T-helper 17 cell (primary cell): Measurements from ENCODE around the gene NKX1-1. TPM values are rescaled to one million over a fixed set of nuclear protein-coding genes. Genes with fewer than 3 reads are reported as not detected.
"Not testable (repeated sequence)": the region's sequence is repeated elsewhere in the genome, so short reads cannot be mapped to it uniquely, and the experiment has no call there.

Experiments
- ATAC-seq: fragments of 150-1000 bp; cut with Tn5 transposase; 2 replicates; pipeline ENCODE4 v1.10.0; 2021; ENCODE audit warnings: mild to moderate bottlenecking, moderate library complexity
- DNase-seq, 3 donors: peaks; one replicate each; pipeline versions ENCODE4 v3.0.0 to v3.0.0-alpha.2; 2020 to 2021
- H3K9me3 ChIP-seq: one replicate; pipeline ENCODE4 v1.7.0; 2013; ENCODE audit warnings: low read length, mild to moderate bottlenecking; ENCODE audit not compliant: control insufficient read depth, poor library complexity, severe bottlenecking
- H3K27ac Mint-ChIP-seq: one replicate; pipeline ENCODE4 v1.8.0; 2022; ENCODE audit warnings: mild to moderate bottlenecking, moderate library complexity, mixed read lengths
- H3K27me3 Mint-ChIP-seq: one replicate; pipeline ENCODE4 v1.8.0; 2022; ENCODE audit warnings: mixed read lengths
- H3K36me3 Mint-ChIP-seq: one replicate; pipeline ENCODE4 v1.8.0; 2022; ENCODE audit warnings: low read depth, mixed read lengths
- H3K4me1 Mint-ChIP-seq: one replicate; pipeline ENCODE4 v1.8.0; 2022; ENCODE audit warnings: mild to moderate bottlenecking, mixed read lengths
- H3K4me3 Mint-ChIP-seq: one replicate; pipeline ENCODE4 v1.8.0; 2022; ENCODE audit warnings: mild to moderate bottlenecking, moderate library complexity, mixed read lengths
- total RNA-seq, 4 donors: library from RNA in 2 of 4; stranded (reverse) in 2 of 4; gene quantifications; one replicate each; pipeline ENCODE4 v1.2.3 and lab custom pipeline; 2022 to 2026

NKX1-1 gene
- total RNA-seq, 2 donors from 2014 or later = not detected

DNA sequence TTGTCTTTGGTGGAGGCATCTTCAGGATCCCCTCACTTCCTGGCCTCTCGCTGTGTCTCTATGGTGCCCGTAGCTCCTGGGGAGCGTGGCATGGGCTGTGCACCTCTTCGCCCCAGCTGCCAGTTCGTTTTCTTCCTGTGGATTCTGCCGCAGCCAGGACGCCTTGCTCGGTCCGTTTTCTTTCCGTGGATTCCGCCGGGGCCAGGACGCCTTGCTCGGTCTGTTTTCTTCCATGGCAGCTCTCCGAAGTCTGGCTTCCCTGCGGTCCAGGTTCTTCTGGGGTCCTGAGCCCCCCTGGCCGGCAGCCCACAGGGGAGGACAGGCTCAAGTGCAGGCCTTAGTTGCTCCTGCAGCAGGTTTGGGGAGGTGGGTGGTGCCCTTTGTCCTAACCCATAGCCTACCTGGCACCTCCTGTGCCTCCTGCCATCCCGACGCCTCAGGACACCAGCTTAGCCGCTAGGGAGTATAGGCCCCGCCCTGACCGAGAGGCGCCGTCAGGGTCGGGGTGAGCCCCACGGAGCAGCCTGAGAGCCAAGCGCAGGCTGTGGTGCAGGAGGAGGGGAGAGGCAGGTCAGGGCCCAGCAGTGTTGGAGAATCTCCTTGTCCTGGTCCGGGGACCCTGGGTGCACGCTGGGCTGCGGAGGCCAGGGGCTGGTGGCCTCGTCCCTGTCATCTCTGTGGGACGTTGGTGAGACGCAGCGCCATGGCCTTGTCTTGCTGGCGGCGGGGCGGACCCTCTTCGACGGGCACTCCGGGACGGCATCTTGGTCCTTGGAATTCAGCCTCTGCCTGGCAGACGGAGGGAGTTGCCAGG is 32.1 kb downstream of the NKX1-1 start:
- H3K9me3 ChIP-seq = no peaks in the 10 kb centered on the region
- Mint-ChIP-seq H3K27ac (no peak overlapping the region), H3K27me3 (no peaks in the 10 kb centered on the region), H3K4me3 (no peak overlapping the region), H3K4me1 (peaks cover 2% of the 10 kb centered on the region), H3K36me3 (peaks cover 8% of the 10 kb centered on the region)
- DNase-seq (peak in 1 of 3 donors; percentile 6), ATAC-seq (no peak)

DNA sequence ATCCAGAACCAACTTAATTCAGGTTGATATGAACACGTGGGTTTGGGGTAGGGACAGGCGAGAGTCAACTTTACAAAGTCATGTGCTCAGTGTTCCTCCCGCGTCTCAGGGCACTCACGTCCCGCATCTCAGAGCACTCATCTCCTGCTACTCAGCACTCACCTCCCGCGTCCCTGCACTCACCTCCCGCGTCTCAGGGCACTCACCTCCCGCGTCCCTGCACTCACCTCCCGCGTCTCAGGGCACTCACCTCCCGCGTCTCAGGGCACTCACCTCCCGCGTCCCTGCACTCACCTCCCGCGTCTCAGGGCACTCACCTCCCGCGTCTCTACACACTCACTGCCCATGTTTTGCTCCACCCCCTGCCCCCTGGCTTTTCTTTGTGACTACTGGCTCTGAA is 33.7 kb downstream of the NKX1-1 start:
- H3K36me3 Mint-ChIP-seq, H3K4me3 Mint-ChIP-seq, H3K4me1 Mint-ChIP-seq, DNase-seq, ATAC-seq, H3K9me3 ChIP-seq, H3K27me3 Mint-ChIP-seq: not testable (repeated sequence)
- peak overlapping the region; percentile 21 for H3K27ac Mint-ChIP-seq

DNA sequence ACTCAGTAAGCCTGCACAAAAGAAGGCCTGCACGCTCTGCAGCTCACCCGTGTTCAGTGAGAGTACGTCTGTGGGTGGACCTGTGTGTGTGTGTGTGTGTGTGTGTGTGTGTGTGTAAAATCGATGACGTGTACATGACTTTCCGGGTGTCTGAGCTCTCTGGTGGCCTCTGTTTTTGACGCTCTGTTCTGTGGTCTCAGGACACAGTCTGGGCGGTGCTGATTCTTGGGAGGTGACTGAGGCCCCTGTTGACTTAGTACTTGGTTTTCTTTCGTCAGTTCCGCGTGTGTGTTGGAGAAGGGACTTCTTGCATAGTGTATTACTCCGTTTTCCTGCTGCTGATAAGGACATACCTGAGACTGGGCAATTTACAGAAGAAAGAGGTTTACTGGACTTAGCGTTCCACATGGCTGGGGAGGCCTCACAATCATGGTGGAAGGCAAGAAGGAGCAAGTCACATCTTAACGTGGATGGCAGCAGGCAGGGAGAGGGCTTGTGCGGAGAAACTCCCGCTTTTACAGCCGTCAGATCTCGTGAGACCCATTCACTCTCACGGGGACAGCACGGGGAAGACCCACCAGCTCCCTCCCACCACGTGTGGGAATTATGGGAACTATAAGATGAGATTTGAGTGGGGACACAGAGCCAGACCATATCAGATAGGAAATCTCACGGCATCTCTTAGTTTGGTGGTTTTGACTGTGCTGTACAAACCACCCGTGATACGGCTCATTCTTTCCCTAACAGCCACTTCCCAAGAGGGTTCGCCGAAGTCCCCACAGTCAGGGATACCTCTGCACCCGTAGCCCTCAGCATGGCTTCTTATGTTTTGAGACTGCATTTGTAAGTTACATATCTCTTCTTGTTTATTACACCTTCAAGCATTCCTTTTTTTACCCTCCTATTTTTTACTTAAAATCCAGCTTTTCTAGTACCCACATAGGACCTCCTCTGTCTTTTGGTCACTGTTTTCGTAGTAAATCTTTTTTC is 34.8 kb downstream of the NKX1-1 start:
- Mint-ChIP-seq H3K27me3 (no peaks in the 10 kb centered on the region), H3K4me3 (no peak overlapping the region), H3K36me3 (peaks cover 8% of the 10 kb centered on the region), H3K27ac (peak overlapping the region; percentile 21), H3K4me1 (peaks cover 2% of the 10 kb centered on the region)
- DNase-seq (no peak), ATAC-seq (no peak)
- no peaks in the 10 kb centered on the region for H3K9me3 ChIP-seq

DNA sequence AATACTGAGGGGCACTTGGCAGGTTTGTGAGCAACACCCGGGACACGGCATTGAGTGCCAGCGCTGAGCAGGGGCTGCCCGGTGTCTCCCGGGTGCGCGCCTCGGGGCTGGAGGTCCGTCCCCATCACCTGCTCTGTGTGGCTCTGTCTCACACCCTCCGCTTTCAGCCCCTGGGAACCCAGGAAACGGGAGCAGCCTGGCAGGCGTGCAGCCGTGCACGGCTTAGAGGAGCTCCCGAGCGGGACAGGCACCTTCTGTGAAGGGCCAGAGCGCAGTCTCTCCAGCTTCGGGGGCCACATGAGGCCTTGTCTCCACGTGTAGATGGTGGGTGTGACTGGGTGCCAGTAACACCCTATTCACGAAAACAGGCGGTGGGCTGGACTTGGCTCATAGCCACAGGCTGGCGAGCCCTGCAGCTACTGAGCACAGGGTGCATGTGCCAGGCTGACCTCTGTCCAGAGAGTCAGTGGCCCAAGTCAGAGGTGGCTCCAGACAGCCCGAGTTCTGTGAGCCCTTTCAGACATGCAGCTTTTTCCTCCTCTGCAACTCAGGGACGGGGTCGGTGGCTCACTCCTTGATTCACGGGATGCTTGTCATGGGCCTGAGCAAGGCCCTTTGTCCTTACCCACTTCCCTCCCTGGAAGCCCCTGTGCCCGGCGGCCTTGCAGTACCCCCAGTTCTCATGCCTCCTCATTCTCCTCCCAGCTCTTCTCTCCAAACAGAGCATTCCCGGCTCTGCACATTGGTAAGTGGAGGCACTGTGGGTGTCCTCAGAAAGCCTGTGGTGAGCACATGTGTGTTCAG is 35.7 kb downstream of the NKX1-1 start:
- peaks cover 8% of the 10 kb centered on the region for H3K36me3 Mint-ChIP-seq
- H3K27me3 Mint-ChIP-seq = no peaks in the 10 kb centered on the region
- peaks cover 2% of the 10 kb centered on the region for H3K4me1 Mint-ChIP-seq
- H3K27ac Mint-ChIP-seq = no peak overlapping the region
- DNase-seq = peak in 1 of 3 donors; percentile 5
- H3K9me3 ChIP-seq = no peaks in the 10 kb centered on the region
- ATAC-seq = no peak
- no peak overlapping the region for H3K4me3 Mint-ChIP-seq

DNA sequence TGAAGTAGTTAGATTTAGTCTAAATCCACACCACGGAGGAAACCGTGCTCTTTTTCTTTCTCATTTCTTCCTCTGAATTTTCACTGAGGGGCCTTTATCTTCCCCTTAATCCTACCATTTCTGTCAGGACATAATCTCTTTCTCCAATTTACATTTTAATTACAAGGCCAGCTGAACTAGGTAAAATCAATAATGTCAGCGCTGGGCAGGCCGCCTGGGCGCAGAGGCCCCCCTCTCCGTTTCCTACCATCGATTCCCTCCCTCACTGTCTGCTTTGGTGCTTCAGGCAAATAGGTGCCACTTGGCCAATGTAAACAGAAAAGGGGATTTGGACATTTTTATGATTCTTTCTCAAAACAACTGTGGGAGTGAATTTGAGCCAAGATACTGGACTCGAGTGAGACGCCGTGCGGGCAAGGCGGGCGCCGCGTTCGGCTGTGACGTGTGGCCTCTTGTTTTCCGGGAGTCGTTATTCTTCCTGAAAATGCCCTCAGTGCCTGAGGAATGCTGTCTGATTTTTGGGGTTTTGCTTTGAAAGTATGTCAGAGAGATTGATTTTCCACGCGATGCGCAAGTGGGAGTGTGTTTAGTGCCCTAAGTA is 36.7 kb downstream of the NKX1-1 start:
- H3K4me3 Mint-ChIP-seq = no peak overlapping the region
- ATAC-seq (no peak), DNase-seq (no peak)
- H3K27ac Mint-ChIP-seq = no peak overlapping the region
- no peaks in the 10 kb centered on the region for H3K27me3 Mint-ChIP-seq
- peaks cover 8% of the 10 kb centered on the region for H3K36me3 Mint-ChIP-seq
- H3K9me3 ChIP-seq = no peaks in the 10 kb centered on the region
- H3K4me1 Mint-ChIP-seq = peaks cover 2% of the 10 kb centered on the region

DNA sequence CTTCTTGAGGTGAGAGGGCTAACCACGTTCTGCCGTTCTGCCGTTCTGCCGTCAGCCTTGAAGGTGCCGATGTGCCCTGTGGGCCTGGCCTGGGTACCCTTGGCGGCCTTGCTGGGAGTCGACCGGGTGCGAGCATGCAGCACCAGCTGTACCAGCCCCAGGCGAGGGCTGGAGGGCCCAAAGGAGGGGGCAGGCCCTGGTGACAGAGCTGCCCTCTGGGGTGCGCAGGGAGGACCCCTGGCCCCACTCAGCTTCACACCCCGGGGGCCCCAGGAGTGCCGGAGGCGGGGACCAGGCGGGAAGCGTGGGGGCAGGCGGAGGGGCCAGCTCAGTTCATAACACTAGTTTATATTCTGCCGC is 37.2 kb downstream of the NKX1-1 start:
- no peak overlapping the region for H3K27ac Mint-ChIP-seq
- H3K4me3 Mint-ChIP-seq = no peak overlapping the region
- H3K27me3 Mint-ChIP-seq = no peaks in the 10 kb centered on the region
- H3K9me3 ChIP-seq = no peaks in the 10 kb centered on the region
- H3K36me3 Mint-ChIP-seq = peaks cover 8% of the 10 kb centered on the region
- H3K4me1 Mint-ChIP-seq = peaks cover 2% of the 10 kb centered on the region
- no peak for ATAC-seq
- peak in 1 of 3 donors; percentile 3 for DNase-seq

DNA sequence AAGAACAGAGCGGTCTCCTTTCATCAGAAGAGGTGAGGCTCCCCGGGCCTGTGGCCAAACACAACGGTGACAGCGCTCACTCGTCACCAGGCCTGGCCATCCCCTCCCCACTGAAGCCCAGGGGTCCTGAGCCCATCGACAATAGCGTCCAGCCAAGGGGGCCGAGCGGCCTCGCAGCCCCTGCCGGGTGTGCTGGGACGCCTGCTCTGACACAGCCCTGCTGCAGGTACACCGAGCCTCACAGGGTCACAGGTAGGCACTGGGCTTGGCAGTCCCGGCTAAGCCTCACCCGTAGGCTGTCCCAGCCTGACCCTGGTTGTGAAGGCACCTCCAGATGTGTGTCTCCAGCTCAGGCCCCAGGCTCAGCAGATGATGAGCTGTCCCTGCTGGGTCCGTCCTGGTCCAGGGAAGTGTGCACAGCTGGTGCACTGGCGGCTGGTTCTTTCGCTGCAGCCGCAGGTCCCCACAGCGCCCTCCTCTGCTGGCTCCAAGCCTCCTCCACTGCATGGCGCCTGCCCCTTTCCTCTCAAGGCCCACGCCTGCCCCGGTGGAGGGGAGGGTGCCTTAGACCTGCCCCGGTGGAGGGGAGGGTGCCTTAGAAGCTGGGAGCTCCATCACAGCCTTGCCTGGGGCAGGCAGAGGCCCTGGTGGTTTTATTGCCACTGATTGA is 37.7 kb downstream of the NKX1-1 start:
- DNase-seq = peak in 2 of 3 donors; percentile 7 to 9
- H3K4me3 Mint-ChIP-seq = no peak overlapping the region
- no peaks in the 10 kb centered on the region for H3K27me3 Mint-ChIP-seq
- peaks cover 2% of the 10 kb centered on the region for H3K4me1 Mint-ChIP-seq
- H3K27ac Mint-ChIP-seq = no peak overlapping the region
- H3K9me3 ChIP-seq = no peaks in the 10 kb centered on the region
- H3K36me3 Mint-ChIP-seq = peaks cover 8% of the 10 kb centered on the region
- no peak for ATAC-seq

DNA sequence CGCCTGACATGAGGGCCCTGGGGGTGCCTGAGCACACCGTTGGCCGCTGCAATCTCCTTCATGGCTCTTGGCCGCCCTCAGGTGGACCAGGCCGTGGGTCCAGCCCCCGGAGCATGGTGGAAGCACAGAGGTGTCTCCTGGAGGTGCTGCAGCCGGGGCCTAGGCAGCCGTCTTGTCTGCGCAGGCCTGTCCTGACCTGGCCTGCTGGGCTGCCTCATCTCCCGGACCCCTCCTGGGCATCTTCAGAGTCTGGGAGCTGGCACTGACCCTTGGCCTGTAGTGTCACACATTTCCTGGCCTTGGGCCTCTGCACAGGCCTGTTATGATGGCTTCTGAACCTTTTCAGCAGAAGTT is 38.3 kb downstream of the NKX1-1 start:
- no peak overlapping the region for H3K4me3 Mint-ChIP-seq
- ATAC-seq = no peak
- no peaks in the 10 kb centered on the region for H3K27me3 Mint-ChIP-seq
- DNase-seq = no peak
- peaks cover 2% of the 10 kb centered on the region for H3K4me1 Mint-ChIP-seq
- no peak overlapping the region for H3K27ac Mint-ChIP-seq
- peaks cover 8% of the 10 kb centered on the region for H3K36me3 Mint-ChIP-seq
- H3K9me3 ChIP-seq = no peaks in the 10 kb centered on the region

DNA sequence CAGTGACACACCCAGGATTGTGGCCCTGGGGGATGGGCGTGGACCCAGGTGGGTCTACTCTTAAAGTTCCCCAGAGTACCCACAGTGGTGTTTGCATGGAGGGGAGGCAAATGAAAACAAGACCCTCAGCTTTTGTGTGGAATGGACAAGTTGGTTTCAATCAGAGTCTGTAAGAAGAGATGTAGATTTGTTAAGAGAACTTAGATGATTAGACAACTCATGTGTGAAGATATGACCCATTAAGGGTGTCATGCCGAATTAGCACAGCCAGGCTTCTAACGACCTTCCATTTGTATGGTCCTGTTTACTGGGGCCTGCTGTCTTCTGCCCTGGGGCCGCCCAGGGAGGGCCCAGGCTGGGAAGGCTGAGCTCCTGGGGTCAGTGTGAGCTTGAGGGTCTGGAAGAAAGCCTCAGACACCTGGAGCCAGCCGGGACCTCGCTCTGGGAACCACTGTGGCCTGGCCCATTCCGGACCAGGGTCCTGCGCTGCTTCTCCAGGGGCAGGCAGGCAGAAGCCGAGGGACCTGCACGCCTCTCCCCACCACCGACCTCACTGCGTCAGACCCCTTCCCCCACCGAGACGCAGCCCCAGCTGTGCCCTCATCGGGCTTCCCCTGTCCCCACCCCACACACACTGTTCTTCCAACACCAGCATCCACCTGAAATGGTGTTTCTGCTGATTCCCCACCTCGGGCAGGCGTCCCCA is 38.9 kb downstream of the NKX1-1 start:
- H3K36me3 Mint-ChIP-seq = peaks cover 6% of the 10 kb centered on the region
- H3K27ac Mint-ChIP-seq = no peak overlapping the region
- peak in 1 of 3 donors; percentile 4 for DNase-seq
- H3K27me3 Mint-ChIP-seq = no peaks in the 10 kb centered on the region
- H3K4me3 Mint-ChIP-seq = no peak overlapping the region
- H3K9me3 ChIP-seq = no peaks in the 10 kb centered on the region
- no peak for ATAC-seq
- H3K4me1 Mint-ChIP-seq = peaks cover 2% of the 10 kb centered on the region

DNA sequence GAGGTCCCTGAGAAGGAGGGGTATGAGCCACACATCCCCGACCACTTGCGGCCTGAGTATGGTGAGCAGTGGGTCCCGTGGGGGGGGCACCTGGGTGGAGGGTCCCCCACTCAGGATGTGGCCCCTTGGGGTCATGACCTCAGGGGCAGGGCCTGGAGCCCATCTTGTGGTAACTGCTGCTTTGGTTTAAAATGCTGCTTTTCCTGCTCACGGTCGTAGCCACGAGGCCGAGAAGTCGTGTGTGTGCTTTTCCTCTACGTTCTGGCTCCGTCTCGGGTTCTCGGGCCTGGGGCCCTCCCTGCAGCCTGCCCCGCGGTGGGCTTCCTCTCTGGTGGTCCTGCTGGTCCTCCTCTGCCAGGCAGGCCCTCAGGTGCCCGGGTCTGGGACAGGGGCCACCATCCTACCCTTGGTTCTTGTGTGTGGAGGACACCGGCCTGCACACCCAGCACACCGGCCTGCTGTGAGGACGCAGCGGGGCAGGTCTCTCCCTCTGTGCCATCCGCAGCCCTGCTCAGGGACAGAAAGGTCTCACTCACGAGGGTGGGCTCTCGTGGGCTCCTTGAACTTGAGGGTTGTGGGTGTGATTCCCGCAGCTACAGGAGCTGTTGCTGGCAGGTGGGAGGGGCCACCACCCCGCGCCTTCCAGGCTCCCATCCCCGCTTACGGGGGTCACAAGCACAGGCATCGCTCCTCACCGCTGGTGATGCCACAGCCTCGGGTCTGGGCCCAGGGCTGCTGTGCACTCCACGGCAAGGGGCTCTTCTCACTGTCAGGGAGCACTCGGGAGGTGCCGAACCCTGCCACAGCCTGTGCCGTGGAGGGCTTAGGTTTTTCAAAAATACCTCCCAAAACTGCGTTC is 39.6 kb downstream of the NKX1-1 start:
- Mint-ChIP-seq H3K4me3 (no peak overlapping the region), H3K4me1 (no peaks in the 10 kb centered on the region), H3K36me3 (peaks cover 3% of the 10 kb centered on the region), H3K27ac (no peak overlapping the region), H3K27me3 (no peaks in the 10 kb centered on the region)
- ATAC-seq (no peak), DNase-seq (peak in 2 of 3 donors; percentile 4 to 7)
- no peaks in the 10 kb centered on the region for H3K9me3 ChIP-seq
